Lung (tissue), 12 donors: ENCODE results near the gene PCDH17. TPM values are rescaled to one million over a fixed set of nuclear protein-coding genes. Genes with fewer than 3 reads are reported as not detected.
A peak's percentile ranks its signal among the peaks of the same experiment; 100 is the strongest.

ENCODE experiments used
- ATAC-seq: fragments of 200-7000 bp; cut with Tn5 transposase; one replicate; pipeline ENCODE4 v1.9.1; 2020; ENCODE audit warnings: moderate number of reproducible peaks; ENCODE audit not compliant: insufficient read depth, low FRiP score
- DNase-seq, 3 donors: peaks; one replicate each; pipeline ENCODE4 v3.0.0-alpha.2; 2013 to 2017
- H3K27ac ChIP-seq, 2 donors: one replicate each; pipeline ENCODE4 v1.5.1; 2013; ENCODE audit warnings: mild to moderate bottlenecking in 2 of 2, moderate library complexity in 2 of 2, control low read depth in 1 of 2, inconsistent platforms in 1 of 2, low read depth in 1 of 2, low read length in 1 of 2
- H3K27me3 ChIP-seq, 3 donors: one replicate each; pipeline ENCODE4 v1.5.1; 2013; ENCODE audit warnings: low read length in 2 of 3; ENCODE audit not compliant: control insufficient read depth in 3 of 3, insufficient read depth in 3 of 3
- H3K36me3 ChIP-seq, 4 donors: one replicate each; pipeline ENCODE4 v1.5.1; 2013; ENCODE audit warnings: low read length in 4 of 4, mild to moderate bottlenecking in 1 of 4, moderate library complexity in 1 of 4; ENCODE audit not compliant: control insufficient read depth in 4 of 4, insufficient read depth in 4 of 4
- H3K4me1 ChIP-seq, 5 donors: one replicate each; pipeline ENCODE4 v1.5.1; 2013; ENCODE audit warnings: low read length in 5 of 5, mild to moderate bottlenecking in 2 of 5, moderate library complexity in 1 of 5; ENCODE audit not compliant: control insufficient read depth in 5 of 5, insufficient read depth in 5 of 5
- H3K4me3 ChIP-seq: one replicate; pipeline ENCODE4 v1.5.1; 2013; ENCODE audit warnings: mild to moderate bottlenecking, control low read depth, moderate library complexity
- H3K9ac ChIP-seq, 2 donors: one replicate each; pipeline ENCODE4 v1.5.1; 2013; ENCODE audit warnings: low read length in 2 of 2, control low read depth in 1 of 2; ENCODE audit not compliant: insufficient read depth in 1 of 2
- H3K9me3 ChIP-seq, 4 donors: one replicate each; pipeline ENCODE4 v1.5.1; 2013; ENCODE audit warnings: low read length in 3 of 4, mild to moderate bottlenecking in 1 of 4, moderate library complexity in 1 of 4; ENCODE audit not compliant: control insufficient read depth in 4 of 4, insufficient read depth in 3 of 4
- WGBS, 2 donors: extraction: QIAGEN DNeasy Blood & Tissue Kit; methylation state at CpG; one replicate each; pipeline ENCODE4 v1.1.7; 2013; 5-methylcytosine and 5-hydroxymethylcytosine counted together
- polyA plus RNA-seq, 2 donors: library from polyadenylated mRNA; stranded (reverse); fragments of 200-250 nt; gene quantifications; one replicate each; pipeline ENCODE4 v1.2.1, GENCODE V29; 2013
- total RNA-seq, 2 donors: library from RNA; depleted of rRNA in 1 of 2; stranded (reverse); fragments of >200 nt in 1 of 2; gene quantifications; one replicate each; pipeline ENCODE4 v1.2.1, GENCODE V29; 2014 to 2021
- TF ChIP-seq, protein P1 (sequence below): IDR thresholded peaks from 2 replicates; pipeline ENCODE4 v1.5.1; 2012; ENCODE audit warnings: mild to moderate bottlenecking; ENCODE audit errors: control extremely low read depth, extremely low read depth
- donor health status: control.
- donor health status: control.
- donor health status: Bipolar disorder and iron deficiency.
- donor health status: healthy.
- donor health status: DM: yes; HTN: yes; CAD: no.

The PCDH17 gene
- total and polyA plus RNA-seq, 4 donors = 3.4 to 64.7 (median 30.2) TPM

DNA sequence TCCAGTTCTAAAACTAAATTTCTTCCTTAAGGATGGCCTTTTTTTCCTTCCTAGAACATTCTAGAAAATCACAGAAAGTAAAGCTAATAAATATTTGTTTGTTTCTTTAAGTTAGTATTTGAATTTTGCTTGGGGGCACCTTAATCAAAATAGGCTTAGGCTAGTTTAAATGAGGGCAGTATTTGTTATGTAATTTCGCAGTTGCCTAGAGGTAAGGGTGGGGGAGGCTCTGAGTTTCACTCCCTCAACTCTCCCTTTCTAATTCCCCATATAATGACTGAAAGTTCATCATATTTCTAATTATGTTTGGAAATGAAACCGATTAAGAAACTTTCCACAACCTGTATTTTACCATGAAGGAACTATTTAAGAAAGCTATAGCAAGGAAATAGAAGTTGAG, 40.6 kb downstream of the PCDH17 start:
- DNase-seq (no peak), ATAC-seq (no peak)
- H3K27ac ChIP-seq = no peak overlapping the region
- no peaks in the 10 kb centered on the region for H3K9me3 ChIP-seq
- no peak overlapping the region for H3K9ac ChIP-seq
- TF ChIP-seq, protein P1, sequence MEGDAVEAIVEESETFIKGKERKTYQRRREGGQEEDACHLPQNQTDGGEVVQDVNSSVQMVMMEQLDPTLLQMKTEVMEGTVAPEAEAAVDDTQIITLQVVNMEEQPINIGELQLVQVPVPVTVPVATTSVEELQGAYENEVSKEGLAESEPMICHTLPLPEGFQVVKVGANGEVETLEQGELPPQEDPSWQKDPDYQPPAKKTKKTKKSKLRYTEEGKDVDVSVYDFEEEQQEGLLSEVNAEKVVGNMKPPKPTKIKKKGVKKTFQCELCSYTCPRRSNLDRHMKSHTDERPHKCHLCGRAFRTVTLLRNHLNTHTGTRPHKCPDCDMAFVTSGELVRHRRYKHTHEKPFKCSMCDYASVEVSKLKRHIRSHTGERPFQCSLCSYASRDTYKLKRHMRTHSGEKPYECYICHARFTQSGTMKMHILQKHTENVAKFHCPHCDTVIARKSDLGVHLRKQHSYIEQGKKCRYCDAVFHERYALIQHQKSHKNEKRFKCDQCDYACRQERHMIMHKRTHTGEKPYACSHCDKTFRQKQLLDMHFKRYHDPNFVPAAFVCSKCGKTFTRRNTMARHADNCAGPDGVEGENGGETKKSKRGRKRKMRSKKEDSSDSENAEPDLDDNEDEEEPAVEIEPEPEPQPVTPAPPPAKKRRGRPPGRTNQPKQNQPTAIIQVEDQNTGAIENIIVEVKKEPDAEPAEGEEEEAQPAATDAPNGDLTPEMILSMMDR = no peak
- H3K36me3 ChIP-seq = no peaks in the 10 kb centered on the region
- 86 to 87% methylated on average over 2 of the region's 2 CpGs for WGBS, 2 donors
- H3K27me3 ChIP-seq = no peaks in the 10 kb centered on the region
- H3K4me1 ChIP-seq = no peaks in the 10 kb centered on the region
- H3K4me3 ChIP-seq = no peak overlapping the region

DNA sequence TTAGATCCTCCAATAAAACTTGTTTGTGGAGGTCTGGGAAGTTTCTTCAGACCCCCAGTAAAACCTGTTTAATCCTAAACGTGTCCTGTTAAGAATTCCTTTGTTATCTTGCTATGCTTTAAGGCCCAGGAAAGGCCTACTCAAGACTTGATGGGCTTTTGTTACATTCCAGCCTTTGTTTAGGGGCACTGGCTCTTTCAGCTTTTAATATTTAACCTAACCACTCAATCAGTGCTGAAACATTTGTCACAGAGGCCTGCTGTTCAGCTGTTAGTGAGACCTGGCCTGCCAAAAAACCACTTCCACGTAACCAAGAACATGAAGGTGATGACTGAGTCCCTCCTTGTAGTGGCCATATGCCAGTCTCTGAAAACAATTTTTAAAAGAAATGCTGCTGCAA, 41.7 kb downstream of the PCDH17 start:
- H3K9ac ChIP-seq = no peak overlapping the region
- no peaks in the 10 kb centered on the region for H3K4me1 ChIP-seq
- H3K36me3 ChIP-seq = peaks cover 0 to 4% (median 0%) of the 10 kb centered on the region in 4 donors
- no peaks in the 10 kb centered on the region for H3K9me3 ChIP-seq
- TF ChIP-seq, protein P1 = no peak
- no peak for ATAC-seq
- H3K27ac ChIP-seq = no peak overlapping the region
- DNase-seq = peak; percentile 60 to 81 (median 67)
- H3K4me3 ChIP-seq = no peak overlapping the region
- 49 to 55% methylated on average over 2 of the region's 2 CpGs for WGBS, 2 donors
- no peaks in the 10 kb centered on the region for H3K27me3 ChIP-seq

GRCh38 chr13:57675526-57675925, 44.0 kb downstream of the PCDH17 start:
- H3K4me1 ChIP-seq = no peaks in the 10 kb centered on the region
- no peak overlapping the region for H3K27ac ChIP-seq
- no peaks in the 10 kb centered on the region for H3K27me3 ChIP-seq
- no peaks in the 10 kb centered on the region for H3K9me3 ChIP-seq
- H3K9ac ChIP-seq = no peak overlapping the region
- H3K36me3 ChIP-seq = peaks cover 0 to 4% (median 0%) of the 10 kb centered on the region in 4 donors
- TF ChIP-seq, protein P1 = no peak
- H3K4me3 ChIP-seq = no peak overlapping the region
- DNase-seq (peak in 1 of 3 donors; percentile 4), ATAC-seq (no peak)
- WGBS, 2 donors = 75 to 77% methylated on average over 2 of the region's 2 CpGs

GRCh38 chr13:57680609-57681008, 49.1 kb downstream of the PCDH17 start:
- H3K27me3 ChIP-seq = no peaks in the 10 kb centered on the region
- WGBS, 2 donors = 85 to 91% methylated on average over 1 of the region's 1 CpG
- H3K36me3 ChIP-seq = peaks cover 0 to 4% (median 0%) of the 10 kb centered on the region in 4 donors
- no peaks in the 10 kb centered on the region for H3K9me3 ChIP-seq
- ATAC-seq (no peak), DNase-seq (no peak)
- H3K27ac ChIP-seq = no peak overlapping the region
- H3K9ac ChIP-seq = no peak overlapping the region
- H3K4me1 ChIP-seq = no peaks in the 10 kb centered on the region
- TF ChIP-seq, protein P1 = no peak
- no peak overlapping the region for H3K4me3 ChIP-seq
